Measurements from ENCODE around the gene GIMD1.

DNA sequence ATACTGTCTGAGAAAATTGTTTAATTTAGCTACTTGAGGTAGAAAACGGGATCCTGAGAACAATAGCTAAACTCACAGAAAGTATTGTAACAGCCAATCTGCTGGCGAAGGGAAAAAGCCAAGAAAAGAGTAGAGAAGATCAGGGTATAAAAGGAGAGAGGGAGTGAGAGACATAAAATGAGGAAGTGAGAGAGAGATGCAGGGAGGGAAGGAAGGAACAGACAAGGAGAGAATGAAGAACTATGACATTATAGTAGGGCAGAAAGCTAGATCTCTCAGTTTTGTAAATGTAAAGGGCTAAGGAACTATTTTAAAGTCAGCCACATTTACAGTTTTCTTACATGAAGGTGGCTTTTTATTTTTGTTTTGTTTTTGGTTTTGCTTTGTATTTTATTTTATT, 1.6 kb upstream of the GIMD1 start:
- TF ChIP-seq EZH2 (IDR thresholded peaks at IDR 0.05; ENCODE audit: insufficient read depth, low read length) (no peak), CTCF (IDR thresholded peaks at IDR 0.05; ENCODE audit: insufficient read depth, low read depth, low read length) (no peak)
